Astrocyte (in vitro differentiated cells and primary cell): Measurements from ENCODE around the gene VWF. TPM values are rescaled to one million over a fixed set of nuclear protein-coding genes. Genes with fewer than 3 reads are reported as not detected.

Experiments
- DNase-seq: peaks from one replicate; pipeline ENCODE4 v3.0.0-alpha.2; 2010; ENCODE audit warnings: low read depth
- FAIRE-seq: peaks from 2 replicates; lab custom pipeline; 2011; peaks lifted over from hg19 to GRCh38; lab: Jason Lieb, UNC
- H2AFZ ChIP-seq: 2 replicates; pipeline ENCODE4 v1.6.0; 2012; ENCODE audit warnings: low read depth, low read length, inconsistent platforms
- H3K27ac ChIP-seq: 2 replicates; pipeline ENCODE4 v1.5.1; 2011; ENCODE audit warnings: low read depth, low read length, inconsistent platforms
- H3K27me3 ChIP-seq: 2 replicates; pipeline ENCODE4 v1.6.0; 2011; ENCODE audit warnings: low read length, inconsistent platforms; ENCODE audit not compliant: insufficient read depth
- H3K36me3 ChIP-seq: 2 replicates; pipeline ENCODE4 v1.5.1; 2011; ENCODE audit warnings: low read length, inconsistent platforms; ENCODE audit not compliant: insufficient read depth
- H3K4me1 ChIP-seq: 2 replicates; pipeline ENCODE4 v1.5.1; 2011; ENCODE audit warnings: low read length, inconsistent platforms; ENCODE audit not compliant: insufficient read depth
- H3K4me2 ChIP-seq: 2 replicates; pipeline ENCODE4 v1.6.0; 2012; ENCODE audit warnings: low read length, inconsistent platforms
- H3K4me3 ChIP-seq: 2 replicates; pipeline ENCODE4 v1.5.1; 2011; ENCODE audit warnings: low read depth, mild to moderate bottlenecking, low read length, inconsistent platforms; ENCODE audit not compliant: insufficient read depth
- H3K79me2 ChIP-seq: 2 replicates; pipeline ENCODE4 v1.6.0; 2012; ENCODE audit warnings: mild to moderate bottlenecking, low read length, inconsistent platforms; ENCODE audit not compliant: insufficient read depth
- H3K9ac ChIP-seq: 2 replicates; pipeline ENCODE4 v1.6.0; 2012; ENCODE audit warnings: mild to moderate bottlenecking, low read length, inconsistent platforms
- H3K9me3 ChIP-seq: 2 replicates; pipeline ENCODE4 v1.5.1; 2012; ENCODE audit warnings: low read depth, mild to moderate bottlenecking, low read length, inconsistent platforms; ENCODE audit not compliant: insufficient read depth
- H4K20me1 ChIP-seq: 2 replicates; pipeline ENCODE4 v1.6.0; 2012; ENCODE audit warnings: low read length, inconsistent platforms; ENCODE audit not compliant: insufficient read depth
- H3K27ac Mint-ChIP-seq: one replicate; pipeline ENCODE4 v1.8.0; 2021; ENCODE audit warnings: mild to moderate bottlenecking, mixed read lengths; ENCODE audit not compliant: unreplicated experiment
- H3K27me3 Mint-ChIP-seq: one replicate; pipeline ENCODE4 v1.8.0; 2021; ENCODE audit warnings: low read depth, mixed read lengths; ENCODE audit not compliant: unreplicated experiment
- H3K36me3 Mint-ChIP-seq: one replicate; pipeline ENCODE4 v1.8.0; 2021; ENCODE audit warnings: low read depth, mixed read lengths; ENCODE audit not compliant: unreplicated experiment
- H3K4me1 Mint-ChIP-seq: one replicate; pipeline ENCODE4 v1.8.0; 2021; ENCODE audit warnings: low read depth, mixed read lengths; ENCODE audit not compliant: unreplicated experiment
- H3K4me3 Mint-ChIP-seq: one replicate; pipeline ENCODE4 v1.8.0; 2021; ENCODE audit warnings: mild to moderate bottlenecking, moderate library complexity, mixed read lengths; ENCODE audit not compliant: unreplicated experiment
- H3K9me3 Mint-ChIP-seq: one replicate; pipeline ENCODE4 v1.8.0; 2021; ENCODE audit warnings: mild to moderate bottlenecking, mixed read lengths; ENCODE audit not compliant: unreplicated experiment
- CTCF ChIP-seq: IDR thresholded peaks from 2 replicates; pipeline ENCODE4 v1.5.1; 2011; ENCODE audit warnings: low read depth, mild to moderate bottlenecking, inconsistent platforms, low read length, moderate library complexity; ENCODE audit not compliant: insufficient read depth
- EZH2 ChIP-seq: IDR thresholded peaks from 2 replicates; pipeline ENCODE4 v1.6.1; 2012; ENCODE audit warnings: mild to moderate bottlenecking, low read length, inconsistent platforms; ENCODE audit not compliant: insufficient read depth
- total RNA-seq: library from RNA; stranded (reverse); gene quantifications from 2 replicates; pipeline ENCODE4 v1.2.1, GENCODE V29; 2021

Gene VWF
- total RNA-seq, 1 donor from 2014 or later: 0.23 TPM

GRCh38 chr12:6132496-6132895, 8.0 kb upstream of the VWF start:
- H3K36me3 Mint-ChIP-seq: no peaks in the 10 kb centered on the region
- H3K4me1 Mint-ChIP-seq: peaks cover 2% of the 10 kb centered on the region

GRCh38 chr12:6125310-6125608, 789 bp upstream of the VWF start:
- H3K4me1 Mint-ChIP-seq: peaks cover 2% of the 10 kb centered on the region
- H3K27me3 Mint-ChIP-seq: peaks cover 20% of the 10 kb centered on the region
- H3K4me1 ChIP-seq: no peaks in the 10 kb centered on the region
- no peaks in the 10 kb centered on the region for H3K27me3 ChIP-seq
- no peaks in the 10 kb centered on the region for H4K20me1 ChIP-seq
- no peaks in the 10 kb centered on the region for H3K9me3 Mint-ChIP-seq
- no peaks in the 10 kb centered on the region for H3K79me2 ChIP-seq
- H3K4me3 ChIP-seq: no peak overlapping the region
- no peak for TF ChIP-seq CTCF
- TF ChIP-seq EZH2: no peak
- H3K9me3 ChIP-seq: no peaks in the 10 kb centered on the region
- no peak overlapping the region for H3K4me2 ChIP-seq
- no peak overlapping the region for H3K4me3 Mint-ChIP-seq
- H3K36me3 Mint-ChIP-seq: no peaks in the 10 kb centered on the region
- H2AFZ ChIP-seq: no peak overlapping the region
- H3K9ac ChIP-seq: no peak overlapping the region
- no peak overlapping the region for H3K27ac ChIP-seq
- DNase-seq: no peak
- H3K36me3 ChIP-seq: no peaks in the 10 kb centered on the region
- no peak for FAIRE-seq
- H3K27ac Mint-ChIP-seq: peak overlapping the region; percentile 53

More at GRCh38 chr12:6132496-6132895, 8.0 kb upstream of the VWF start:
- Mint-ChIP-seq H3K4me3 (no peak overlapping the region), H3K9me3 (peaks cover 7% of the 10 kb centered on the region), H3K27me3 (peaks cover 2% of the 10 kb centered on the region), H3K27ac (no peak overlapping the region)
- FAIRE-seq (no peak), DNase-seq (no peak)
- Histone ChIP-seq H3K4me1 (no peaks in the 10 kb centered on the region), H3K27ac (no peak overlapping the region), H4K20me1 (no peaks in the 10 kb centered on the region), H3K9ac (no peak overlapping the region), H3K27me3 (no peaks in the 10 kb centered on the region), H2AFZ (no peak overlapping the region), H3K79me2 (no peaks in the 10 kb centered on the region), H3K36me3 (no peaks in the 10 kb centered on the region), H3K9me3 (no peaks in the 10 kb centered on the region), H3K4me3 (no peak overlapping the region), H3K4me2 (no peak overlapping the region)
- TF ChIP-seq EZH2 (no peak), CTCF (no peak)

GRCh38 chr12:6123258-6123657, 1.2 kb downstream of the VWF start:
- no peaks in the 10 kb centered on the region for H3K79me2 ChIP-seq
- Mint-ChIP-seq H3K27ac (no peak overlapping the region), H3K4me1 (peaks cover 6% of the 10 kb centered on the region), H3K4me3 (no peak overlapping the region), H3K36me3 (no peaks in the 10 kb centered on the region), H3K9me3 (no peaks in the 10 kb centered on the region), H3K27me3 (peaks cover 22% of the 10 kb centered on the region)
- H3K27me3 ChIP-seq: no peaks in the 10 kb centered on the region
- no peaks in the 10 kb centered on the region for H3K9me3 ChIP-seq
- no peak overlapping the region for H3K27ac ChIP-seq
- no peaks in the 10 kb centered on the region for H3K36me3 ChIP-seq
- H3K4me3 ChIP-seq: no peak overlapping the region
- FAIRE-seq (no peak), DNase-seq (no peak)
- TF ChIP-seq CTCF (no peak), EZH2 (no peak)
- H4K20me1 ChIP-seq: no peaks in the 10 kb centered on the region
- peaks cover 8% of the 10 kb centered on the region for H3K4me1 ChIP-seq
- H3K9ac ChIP-seq: no peak overlapping the region
- H2AFZ ChIP-seq: no peak overlapping the region
- H3K4me2 ChIP-seq: no peak overlapping the region
